NOMO-1 (cell line): ENCODE results near the gene HTR4.

ENCODE experiments used
- DNase-seq, 2 experiments: peaks; one replicate each; lab custom pipeline; 2025; ENCODE audit not compliant: unreplicated experiment in 2 of 2; lab: John Stamatoyannopoulos, UW

The HTR4 gene

DNA sequence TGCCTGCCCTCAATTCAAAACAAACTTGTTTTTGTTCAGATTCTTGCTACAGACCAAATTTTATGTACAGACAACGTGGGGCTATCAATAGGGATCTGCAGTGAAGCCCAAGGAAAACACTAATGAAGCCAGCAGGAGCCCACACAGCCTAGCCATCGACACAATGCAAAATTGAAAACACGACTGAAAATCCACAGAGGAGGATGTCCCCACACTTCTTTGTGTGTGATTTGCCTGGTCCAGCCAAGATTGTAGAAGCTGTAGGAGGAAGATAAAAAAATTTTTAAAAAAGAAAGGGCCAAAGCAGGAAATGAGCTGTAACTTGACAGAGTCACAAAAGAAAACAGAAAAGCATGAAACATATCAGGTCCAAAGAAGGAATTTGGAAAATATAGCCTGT is 34.8 kb downstream of the HTR4 start:
- no peak for DNase-seq

- no peak for DNase-seq
These were observed 38.6 kb downstream of the HTR4 start for GRCh38 chr5:148615644-148616275.

GRCh38 chr5:148607406-148607805 is 46.9 kb downstream of the HTR4 start:
- no peak for DNase-seq

DNA sequence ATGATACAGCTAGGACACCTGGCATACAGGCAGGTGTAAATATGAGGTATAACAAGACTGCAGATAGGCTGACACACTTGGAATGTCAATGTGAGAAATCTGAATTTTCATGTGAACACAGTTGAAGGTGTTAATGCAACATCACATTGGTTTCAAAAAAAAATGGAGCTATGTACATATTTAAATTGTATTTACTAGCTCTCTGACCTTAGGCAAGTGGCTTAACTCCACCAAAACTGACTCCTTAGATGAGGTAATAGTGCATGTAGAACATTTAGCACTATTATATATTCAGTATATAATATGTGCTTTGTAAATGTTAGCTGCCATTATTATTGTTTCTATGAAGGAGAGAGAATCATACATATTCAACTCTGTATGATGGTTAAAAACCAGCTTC is 48.0 kb downstream of the HTR4 start:
- DNase-seq, result no peak

DNA sequence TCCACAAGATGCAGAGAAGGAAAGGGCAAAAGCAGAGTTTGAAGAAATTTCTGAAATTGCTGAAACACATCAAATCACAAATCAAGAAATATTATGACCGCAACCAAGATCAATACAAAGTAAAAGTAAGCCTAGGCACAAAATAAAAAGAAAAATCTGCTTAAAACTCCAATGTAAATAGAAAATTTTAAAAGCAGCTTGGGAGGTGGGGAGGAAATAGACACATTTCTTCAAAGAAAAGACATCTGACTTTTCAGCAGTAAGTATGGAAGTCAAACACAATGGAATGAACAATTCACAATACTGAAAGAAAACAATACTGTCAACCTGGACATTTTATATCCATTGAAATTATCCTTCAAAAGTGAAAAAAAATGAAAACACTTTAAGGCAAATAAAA is 55.1 kb downstream of the HTR4 start:
- no peak for DNase-seq

GRCh38 chr5:148595697-148596096 is 58.6 kb downstream of the HTR4 start:
- DNase-seq, result no peak

- no peak for DNase-seq
These were observed 67.5 kb downstream of the HTR4 start for GRCh38 chr5:148586796-148587195.

- DNase-seq, result no peak
These were observed 68.3 kb downstream of the HTR4 start for GRCh38 chr5:148585988-148586387.

- no peak for DNase-seq
These were observed 70.2 kb downstream of the HTR4 start for GRCh38 chr5:148584103-148584502.

GRCh38 chr5:148583421-148583965 is 70.8 kb downstream of the HTR4 start:
- DNase-seq, result no peak

DNA sequence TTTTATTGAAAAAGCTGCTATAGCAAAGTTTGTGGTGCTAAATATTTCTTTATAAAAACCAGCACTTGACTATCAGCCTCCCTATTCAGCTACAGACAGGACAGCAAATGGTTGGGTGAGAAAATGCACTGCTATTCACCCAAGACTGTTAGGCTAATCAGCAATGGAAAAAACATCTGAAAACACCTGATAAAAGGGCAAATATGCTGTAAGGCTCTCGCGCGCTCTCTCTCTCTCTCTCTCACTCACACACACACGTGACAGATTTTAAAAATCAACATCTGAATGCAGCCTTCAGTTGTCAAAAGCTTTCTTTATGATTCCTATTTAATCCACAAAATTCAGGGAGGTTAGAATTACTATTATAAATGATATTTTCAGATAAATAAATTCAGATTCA is 80.2 kb downstream of the HTR4 start:
- no peak for DNase-seq

DNA sequence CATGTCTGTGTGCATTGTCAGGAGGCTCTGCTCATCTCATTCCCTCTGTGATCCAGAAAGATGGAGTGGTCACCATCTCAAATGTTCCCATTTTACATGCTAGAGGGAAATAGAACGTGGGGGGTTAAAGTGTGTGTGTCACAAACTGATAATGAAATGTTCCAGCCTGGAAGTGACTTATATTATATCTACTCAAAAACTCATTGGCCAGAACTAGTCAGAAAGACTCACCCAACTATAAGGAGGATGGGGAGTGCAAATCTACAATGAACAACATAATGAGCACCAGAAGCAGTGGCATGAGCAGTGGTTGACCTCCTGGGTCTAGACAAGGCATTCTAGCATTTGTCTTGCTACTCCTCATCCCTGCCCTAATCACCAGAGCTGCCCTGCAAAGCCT is 81.0 kb downstream of the HTR4 start:
- DNase-seq, result no peak

DNA sequence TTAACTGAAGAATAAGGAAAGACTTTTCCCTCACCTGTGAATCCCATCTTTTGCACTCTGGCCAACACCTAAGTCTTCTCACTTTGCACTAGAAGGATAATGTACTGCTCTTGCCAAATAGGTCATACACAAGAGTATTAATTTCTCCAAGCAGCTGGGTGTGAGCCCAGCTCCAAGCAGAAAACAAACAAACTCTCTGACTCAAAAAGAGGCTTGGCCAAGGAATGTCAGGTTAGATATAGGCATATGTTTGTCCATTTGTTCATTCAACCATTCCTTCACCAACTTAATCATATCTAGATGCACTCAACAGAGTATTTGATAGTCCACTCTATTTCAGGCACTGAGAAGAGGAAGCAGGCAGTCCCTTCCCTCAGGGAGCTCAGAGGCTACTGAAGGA is 84.4 kb downstream of the HTR4 start:
- DNase-seq, result no peak

GRCh38 chr5:148565148-148565547 is 89.2 kb downstream of the HTR4 start:
- DNase-seq, result no peak

GRCh38 chr5:148563021-148563420 is 91.3 kb downstream of the HTR4 start:
- no peak for DNase-seq

- no peak for DNase-seq
These were observed 92.5 kb downstream of the HTR4 start for GRCh38 chr5:148561801-148562311.

DNA sequence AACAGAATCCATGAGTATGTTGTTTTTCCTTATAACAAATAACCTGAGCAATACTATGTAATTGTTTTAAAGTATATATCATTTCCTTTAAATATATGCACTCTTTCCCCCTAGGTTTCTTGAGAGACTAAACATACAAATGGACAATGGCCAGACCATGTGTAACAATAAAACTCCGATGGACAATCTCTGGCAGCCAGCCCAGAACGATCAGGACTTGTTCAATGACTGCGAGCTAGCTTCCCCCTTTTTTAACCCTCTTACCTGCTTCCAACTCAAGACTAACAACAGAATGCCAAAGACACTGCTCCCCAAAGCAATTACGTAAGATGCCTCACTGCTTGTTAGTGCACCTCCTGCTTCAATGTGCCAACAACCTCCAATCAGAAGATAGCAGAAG is 94.9 kb downstream of the HTR4 start:
- DNase-seq, result no peak

- DNase-seq, result no peak
These were observed 95.4 kb downstream of the HTR4 start for GRCh38 chr5:148558892-148559291.

GRCh38 chr5:148556835-148557234 is 97.5 kb downstream of the HTR4 start:
- no peak for DNase-seq

DNA sequence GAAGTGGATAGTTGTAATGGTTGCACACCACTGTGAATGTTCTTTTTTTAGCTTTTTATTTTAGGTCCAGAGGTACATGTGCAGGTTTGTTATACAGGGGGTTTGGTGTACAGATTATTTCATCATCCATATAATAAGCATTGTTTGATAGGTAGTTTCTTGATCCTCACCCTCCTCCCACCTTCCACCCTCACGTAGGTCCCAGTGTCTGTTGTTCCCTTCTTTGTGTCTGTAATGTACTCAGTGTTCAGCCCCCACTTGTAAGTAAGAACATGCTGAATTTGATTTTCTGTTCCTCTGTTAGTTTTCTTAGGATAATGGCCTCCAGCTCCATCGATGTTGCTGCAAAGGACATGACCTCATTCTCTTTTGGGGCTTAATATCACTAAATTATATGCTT is 99.7 kb downstream of the HTR4 start:
- no peak for DNase-seq

DNA sequence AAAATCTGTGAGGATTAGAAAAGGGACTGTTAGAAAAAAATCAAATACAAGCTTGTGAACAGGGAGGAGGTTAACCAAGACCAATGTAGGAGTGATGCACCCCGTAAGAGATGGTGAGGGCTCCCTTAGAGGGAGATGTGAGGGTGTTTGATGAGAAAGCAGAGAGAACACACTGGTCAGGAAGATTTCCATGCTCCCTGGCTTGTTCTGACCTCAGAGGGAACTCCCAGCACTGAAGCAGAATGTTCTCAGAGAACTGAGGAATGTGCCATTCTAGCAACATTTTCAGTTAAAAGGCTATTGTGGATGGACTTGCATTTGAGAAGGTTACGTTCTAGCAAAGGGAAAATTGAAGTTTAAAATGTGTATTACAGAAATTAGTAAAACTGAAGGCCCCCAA is 110.6 kb downstream of the HTR4 start:
- DNase-seq, result no peak

- DNase-seq, result no peak
These were observed 111.5 kb downstream of the HTR4 start for GRCh38 chr5:148542812-148543211.
